Stimulated activated naive CD8-positive, alpha-beta T cell treated with anti-CD3 and anti-CD28 coated beads, Interleukin-15, Interleukin-2, amounts not matched to agents 100 U/mL and 50 U/mL, for 24 hours (primary cell): Measurements from ENCODE around the gene VPS8.

Experiments
- ATAC-seq: fragments of 150-1000 bp; cut with Tn5 transposase; one replicate; pipeline ENCODE4 v1.10.0; 2021
- DNase-seq: peaks from one replicate; pipeline ENCODE4 v3.0.0; 2021

VPS8 gene

DNA sequence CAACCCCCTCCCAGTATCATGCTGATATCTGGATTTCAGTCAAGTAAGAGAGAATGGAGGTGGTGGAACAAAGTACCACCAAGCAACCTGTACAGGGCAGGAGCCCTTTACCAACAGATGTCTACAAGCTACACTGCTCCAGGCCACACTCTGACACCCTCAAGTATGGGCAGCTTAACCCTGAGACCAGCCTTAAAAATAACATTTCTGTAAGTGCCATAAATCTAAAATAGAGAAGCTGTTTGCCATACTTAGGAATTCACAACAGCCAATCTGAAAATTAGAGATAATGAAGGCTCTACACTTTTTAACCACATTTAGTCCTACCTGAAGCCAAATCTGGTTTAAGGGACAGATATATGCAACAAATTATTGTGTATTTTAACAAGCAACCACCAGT lies 281.1 kb downstream of the VPS8 start:
- ATAC-seq (no peak), DNase-seq (no peak)

- ATAC-seq (no peak), DNase-seq (no peak)
These were observed 282.7 kb downstream of the VPS8 start for GRCh38 chr3:185094697-185095096.
